IMR-90 (cell line): ENCODE results near the gene ASXL3. TPM values are rescaled to one million over a fixed set of nuclear protein-coding genes. Genes with fewer than 3 reads are reported as not detected.

Experiments used
- ATAC-seq: fragments of 200-7000 bp; cut with Tn5 transposase; 2 replicates; pipeline ENCODE4 v1.9.1; 2020; ENCODE audit warnings: low read depth, mild to moderate bottlenecking, moderate library complexity
- BruUV-seq: library from RNA; stranded (reverse); fragments of 400-500 nt; replicated peaks from 2 replicates; lab custom pipeline; 2021; lab: Mats Ljungman, UMichigan
- CTCF ChIA-PET: fragments of 300-600 bp; formaldehyde crosslinking; extraction: SDS; loops from one replicate; lab custom pipeline; 2021; ENCODE audit warnings: antibody characterized with exemption; lab: Yijun Ruan, JAX
- POLR2A ChIA-PET: fragments of 300-600 bp; sonication (Branson Sonifier 250); formaldehyde crosslinking; loops from one replicate; lab custom pipeline; 2022; ENCODE audit warnings: antibody characterized with exemption; ENCODE audit not compliant: unreplicated experiment; lab: Charles Lee
- DNase-seq: peaks from one replicate; pipeline ENCODE4 v3.0.0; 2013
- H2AFZ ChIP-seq: replicated peaks from 2 replicates; pipeline ENCODE3; 2013; ENCODE audit warnings: low read length, mild to moderate bottlenecking; ENCODE audit not compliant: poor library complexity
- H2AK5ac ChIP-seq: 2 replicates; pipeline ENCODE4 v1.6.1; 2013; ENCODE audit warnings: low read depth, low read length, inconsistent platforms
- H2AK9ac ChIP-seq: replicated peaks from 2 replicates; pipeline ENCODE3; 2013; ENCODE audit warnings: mild to moderate bottlenecking, low read depth, low read length, moderate library complexity; ENCODE audit not compliant: poor library complexity
- H2BK120ac ChIP-seq: 2 replicates; pipeline ENCODE4 v1.6.1; 2013; ENCODE audit warnings: low read depth, low read length, inconsistent platforms
- H2BK15ac ChIP-seq: 3 replicates; pipeline ENCODE4 v1.6.1; 2013; ENCODE audit warnings: low read depth, low read length, inconsistent platforms
- H2BK20ac ChIP-seq: 2 replicates; pipeline ENCODE4 v1.6.1; 2013; ENCODE audit warnings: low read depth, mild to moderate bottlenecking, inconsistent platforms, low read length, moderate library complexity
- H2BK5ac ChIP-seq: 2 replicates; pipeline ENCODE4 v1.6.1; 2013; ENCODE audit warnings: mild to moderate bottlenecking, low read depth, low read length, inconsistent platforms; ENCODE audit not compliant: poor library complexity, severe bottlenecking
- H3K14ac ChIP-seq: replicated peaks from 2 replicates; pipeline ENCODE4 v1.6.1; 2013; ENCODE audit warnings: low read depth, low read length, inconsistent platforms
- H3K18ac ChIP-seq: 2 replicates; pipeline ENCODE4 v1.6.1; 2013; ENCODE audit warnings: low read depth, low read length, control low read depth
- H3K23ac ChIP-seq: 2 replicates; pipeline ENCODE4 v1.6.1; 2013; ENCODE audit warnings: low read depth, low read length, inconsistent platforms
- H3K27ac ChIP-seq: 2 replicates; pipeline ENCODE4 v1.5.1; 2013; ENCODE audit warnings: mild to moderate bottlenecking, control low read depth, low read length; ENCODE audit not compliant: insufficient read depth
- H3K27me3 ChIP-seq: 2 replicates; pipeline ENCODE4 v1.6.1; 2013; ENCODE audit warnings: low read length; ENCODE audit not compliant: control insufficient read depth, insufficient read depth
- H3K36me3 ChIP-seq: 2 replicates; pipeline ENCODE4 v1.6.1; 2013; ENCODE audit warnings: low read length, mixed read lengths; ENCODE audit not compliant: control insufficient read depth, insufficient read depth
- H3K4ac ChIP-seq: 2 replicates; pipeline ENCODE4 v1.6.1; 2013; ENCODE audit warnings: low read depth, low read length, inconsistent platforms
- H3K4me1 ChIP-seq: 2 replicates; pipeline ENCODE4 v1.6.1; 2013; ENCODE audit warnings: low read length, mixed read lengths; ENCODE audit not compliant: control insufficient read depth, insufficient read depth
- H3K4me2 ChIP-seq: 2 replicates; pipeline ENCODE4 v1.6.1; 2013; ENCODE audit warnings: low read depth, mild to moderate bottlenecking, control low read depth, low read length, moderate library complexity
- H3K4me3 ChIP-seq: 2 replicates; pipeline ENCODE4 v1.5.1; 2013; ENCODE audit warnings: low read depth, mild to moderate bottlenecking, control low read depth, low read length, moderate library complexity; ENCODE audit not compliant: insufficient read depth
- H3K56ac ChIP-seq: 2 replicates; pipeline ENCODE4 v1.6.1; 2013; ENCODE audit warnings: low read length, inconsistent platforms; ENCODE audit not compliant: insufficient read depth; ENCODE audit errors: extremely low read depth
- H3K79me1 ChIP-seq, 2 experiments: 2 replicates each; pipeline ENCODE4 v1.6.1; 2013; ENCODE audit warnings: low read length in 2 of 2, inconsistent platforms in 1 of 2, low read depth in 1 of 2
- H3K9ac ChIP-seq: 2 replicates; pipeline ENCODE4 v1.6.1; 2013; ENCODE audit warnings: low read depth, low read length, control low read depth
- H3K9me1 ChIP-seq: 2 replicates; pipeline ENCODE4 v1.6.1; 2013; ENCODE audit warnings: low read length, inconsistent platforms; ENCODE audit not compliant: insufficient read depth
- H3K9me3 ChIP-seq: 2 replicates; pipeline ENCODE4 v1.6.1; 2013; ENCODE audit warnings: low read length; ENCODE audit not compliant: control insufficient read depth, insufficient read depth
- H4K20me1 ChIP-seq: 2 replicates; pipeline ENCODE4 v1.6.1; 2013; ENCODE audit warnings: low read length, inconsistent platforms; ENCODE audit not compliant: insufficient read depth
- H4K5ac ChIP-seq: 2 replicates; pipeline ENCODE4 v1.6.1; 2013; ENCODE audit warnings: mild to moderate bottlenecking, low read depth, low read length, control low read depth
- H4K8ac ChIP-seq, 2 experiments: 2 replicates each; pipeline ENCODE4 v1.6.1; 2013; ENCODE audit warnings: low read depth in 2 of 2, low read length in 2 of 2, control low read depth in 1 of 2, inconsistent platforms in 1 of 2
- H4K91ac ChIP-seq: 2 replicates; pipeline ENCODE4 v1.6.1; 2013; ENCODE audit warnings: low read depth, low read length, inconsistent platforms; ENCODE audit not compliant: insufficient read depth
- BHLHE40 ChIP-seq: fragments of 150-350 bp; IDR thresholded peaks from 2 replicates; pipeline ENCODE4 v1.6.1; 2016; ENCODE audit warnings: mild to moderate bottlenecking, low read depth, low read length
- CEBPB ChIP-seq: IDR thresholded peaks from 2 replicates; pipeline ENCODE4 v1.6.1; 2012; ENCODE audit warnings: low read depth, low read length, improper control_type of control experiment
- CHD1 ChIP-seq: IDR thresholded peaks from 2 replicates; pipeline ENCODE4 v1.6.1; 2012; ENCODE audit warnings: low read depth, low read length, improper control_type of control experiment
- ELK1 ChIP-seq: fragments of 150-350 bp; IDR thresholded peaks from 2 replicates; pipeline ENCODE4 v1.6.1; 2016; ENCODE audit warnings: low read depth, mild to moderate bottlenecking, low read length, moderate library complexity, borderline replicate concordance
- FOS ChIP-seq: fragments of 150-350 bp; IDR thresholded peaks from 2 replicates; pipeline ENCODE4 v1.6.1; 2016; ENCODE audit warnings: low read depth, low read length
- MAFK ChIP-seq: IDR thresholded peaks from 2 replicates; pipeline ENCODE4 v1.6.1; 2012; ENCODE audit warnings: low read depth, low read length, improper control_type of control experiment
- MAZ ChIP-seq: IDR thresholded peaks from 2 replicates; pipeline ENCODE4 v1.6.1; 2012; ENCODE audit warnings: low read depth, mild to moderate bottlenecking, low read length, improper control_type of control experiment, moderate library complexity, borderline replicate concordance
- MXI1 ChIP-seq: IDR thresholded peaks from 2 replicates; pipeline ENCODE4 v1.6.1; 2012; ENCODE audit warnings: low read depth, mild to moderate bottlenecking, low read length, moderate library complexity, borderline replicate concordance
- NFE2L2 ChIP-seq: fragments of 150-350 bp; IDR thresholded peaks from 2 replicates; pipeline ENCODE4 v1.6.1; 2016; ENCODE audit warnings: low read depth, mild to moderate bottlenecking, low read length
- POLR2A ChIP-seq: IDR thresholded peaks from 2 replicates; pipeline ENCODE4 v1.6.1; 2012; ENCODE audit warnings: mild to moderate bottlenecking, low read depth, low read length
- RAD21 ChIP-seq: IDR thresholded peaks from 2 replicates; pipeline ENCODE4 v1.6.1; 2012; ENCODE audit warnings: low read length, improper control_type of control experiment
- RCOR1 ChIP-seq: IDR thresholded peaks from 2 replicates; pipeline ENCODE4 v1.6.1; 2012; ENCODE audit warnings: mild to moderate bottlenecking, low read length, improper control_type of control experiment; ENCODE audit not compliant: insufficient replicate concordance
- RFX5 ChIP-seq: IDR thresholded peaks from 2 replicates; pipeline ENCODE4 v1.8.0; 2012; ENCODE audit warnings: low read depth, mild to moderate bottlenecking, low read length, moderate library complexity
- SMC3 ChIP-seq: fragments of 150-350 bp; IDR thresholded peaks from 2 replicates; pipeline ENCODE4 v1.6.1; 2016; ENCODE audit warnings: low read depth, mild to moderate bottlenecking, antibody characterized with exemption, low read length, moderate library complexity
- USF2 ChIP-seq: fragments of 150-350 bp; IDR thresholded peaks from 2 replicates; pipeline ENCODE4 v1.6.1; 2017; ENCODE audit warnings: mild to moderate bottlenecking, antibody characterized with exemption, low read length, low read depth
- WGBS, 2 experiments: methylation state at CpG; one replicate each; pipeline versions ENCODE4 v1.1.5 to v1.1.7; 2013; ENCODE audit warnings: missing lambda C conversion rate in 2 of 2; ENCODE audit not compliant: insufficient read length in 1 of 2; ENCODE audit errors: extremely low coverage in 2 of 2; 5-methylcytosine and 5-hydroxymethylcytosine counted together
- dilution Hi-C: fragments of 300-500 bp; cut with HindIII; formaldehyde crosslinking; loops from one replicate; pipeline ENCODE4 v1.14.3; 2018; ENCODE audit warnings: low sequenced_read_pairs; ENCODE audit not compliant: unreplicated experiment
- in situ Hi-C: fragments of 300-500 bp; cut with MboI; formaldehyde crosslinking; loops from 3 replicates; pipeline ENCODE4 v1.14.3; 2019; ENCODE audit warnings: low sequenced_read_pairs, inconsistent platforms, mixed read lengths
- intact Hi-C: fragments of 100-400 bp; cut with micrococcal nuclease; formaldehyde crosslinking; loops from 2 replicates; pipeline ENCODE4 v1.10.0; 2022
- polyA plus RNA-seq, 3 experiments: library from polyadenylated mRNA; depleted of rRNA; stranded (reverse); fragments of >200 nt; gene quantifications; 2 replicates each; pipeline ENCODE4 v1.2.3, GENCODE V29; 2012; ENCODE audit warnings: low replicate concordance in 1 of 3
- total RNA-seq: library from RNA; depleted of rRNA; stranded (reverse); fragments of >200 nt; gene quantifications from 2 replicates; pipeline ENCODE4 v1.2.3, GENCODE V29; 2012
- TF ChIP-seq, protein P1 (sequence below): conservative IDR thresholded peaks from 2 replicates; pipeline ENCODE4 v1.5.1; 2012; ENCODE audit warnings: mild to moderate bottlenecking, low read depth, low read length, improper control_type of control experiment

ASXL3 gene
- total and polyA plus RNA-seq, 2 of the 4 experiments (the other 2 are of a cell fraction): 0.03 to 0.54 TPM

DNA sequence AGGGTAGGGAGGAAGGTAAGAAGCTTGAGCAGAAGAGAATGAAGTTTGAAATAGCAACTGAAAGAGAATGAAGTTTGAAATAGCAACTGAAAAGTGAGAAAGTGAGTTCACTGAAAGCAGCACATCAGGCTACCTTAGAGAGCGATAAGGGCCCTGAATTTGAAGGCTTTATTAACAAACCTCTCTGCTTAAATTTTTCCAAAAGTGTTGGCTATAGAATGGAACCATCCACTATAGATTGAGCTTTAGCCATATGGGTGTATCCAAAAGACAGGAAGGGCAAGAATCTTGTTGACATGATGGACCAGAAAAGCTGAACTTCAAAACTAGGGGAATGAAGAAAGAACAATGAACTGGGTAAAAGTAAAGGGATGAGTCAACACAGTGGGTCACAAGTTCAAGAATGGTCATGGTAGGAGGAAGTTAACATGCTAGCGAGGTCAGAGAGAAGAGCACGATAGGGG is 122.5 kb downstream of the ASXL3 start:
- Histone ChIP-seq H4K20me1 (no peaks in the 10 kb centered on the region), H3K79me1 (no peaks in the 10 kb centered on the region), H3K4me2 (no peak overlapping the region), H2AK9ac (no peak overlapping the region), H3K9me3 (no peaks in the 10 kb centered on the region), H4K5ac (no peak overlapping the region), H3K27me3 (no peaks in the 10 kb centered on the region), H2AFZ (no peak overlapping the region), H2BK15ac (no peak overlapping the region), H2BK20ac (no peak overlapping the region), H2BK5ac (no peak overlapping the region), H3K9ac (no peak overlapping the region), H3K4ac (no peak overlapping the region), H4K91ac (no peak overlapping the region), H3K36me3 (no peaks in the 10 kb centered on the region), H4K8ac (no peak overlapping the region), H3K56ac (no peak overlapping the region), H3K4me3 (no peak overlapping the region), H2AK5ac (no peak overlapping the region), H3K23ac (no peak overlapping the region), H3K18ac (no peak overlapping the region), H3K9me1 (no peaks in the 10 kb centered on the region), H3K27ac (no peak overlapping the region), H3K4me1 (no peaks in the 10 kb centered on the region), H2BK120ac (no peak overlapping the region), H3K14ac (no peak overlapping the region)
- intact Hi-C loops (no loop called here), in situ Hi-C loops (no loop called here), dilution Hi-C loops (no loop called here)
- WGBS, 2 experiments: no CpG with 5 or more reads among the region's 3 CpGs
- POLR2A ChIA-PET: no interaction called here
- DNase-seq: no peak
- CTCF ChIA-PET: no interaction called here
- BruUV-seq: no TSS peak
- no peak for ATAC-seq
- TF ChIP-seq USF2 (no peak), MXI1 (no peak), SMC3 (no peak), MAZ (no peak), NFE2L2 (no peak), FOS (no peak), MAFK (no peak), CHD1 (no peak), RAD21 (no peak), RFX5 (no peak), BHLHE40 (no peak), CEBPB (no peak), RCOR1 (no peak), POLR2A (no peak), ELK1 (no peak)
- TF ChIP-seq, protein P1, sequence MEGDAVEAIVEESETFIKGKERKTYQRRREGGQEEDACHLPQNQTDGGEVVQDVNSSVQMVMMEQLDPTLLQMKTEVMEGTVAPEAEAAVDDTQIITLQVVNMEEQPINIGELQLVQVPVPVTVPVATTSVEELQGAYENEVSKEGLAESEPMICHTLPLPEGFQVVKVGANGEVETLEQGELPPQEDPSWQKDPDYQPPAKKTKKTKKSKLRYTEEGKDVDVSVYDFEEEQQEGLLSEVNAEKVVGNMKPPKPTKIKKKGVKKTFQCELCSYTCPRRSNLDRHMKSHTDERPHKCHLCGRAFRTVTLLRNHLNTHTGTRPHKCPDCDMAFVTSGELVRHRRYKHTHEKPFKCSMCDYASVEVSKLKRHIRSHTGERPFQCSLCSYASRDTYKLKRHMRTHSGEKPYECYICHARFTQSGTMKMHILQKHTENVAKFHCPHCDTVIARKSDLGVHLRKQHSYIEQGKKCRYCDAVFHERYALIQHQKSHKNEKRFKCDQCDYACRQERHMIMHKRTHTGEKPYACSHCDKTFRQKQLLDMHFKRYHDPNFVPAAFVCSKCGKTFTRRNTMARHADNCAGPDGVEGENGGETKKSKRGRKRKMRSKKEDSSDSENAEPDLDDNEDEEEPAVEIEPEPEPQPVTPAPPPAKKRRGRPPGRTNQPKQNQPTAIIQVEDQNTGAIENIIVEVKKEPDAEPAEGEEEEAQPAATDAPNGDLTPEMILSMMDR: no peak
